Measurements from ENCODE around the gene KPNA1. TPM values are rescaled to one million over a fixed set of nuclear protein-coding genes. Genes with fewer than 3 reads are reported as not detected.

The KPNA1 gene
- total and polyA plus RNA-seq, 2 experiments from 2014 or later = 33.3 to 42.2 TPM

DNA sequence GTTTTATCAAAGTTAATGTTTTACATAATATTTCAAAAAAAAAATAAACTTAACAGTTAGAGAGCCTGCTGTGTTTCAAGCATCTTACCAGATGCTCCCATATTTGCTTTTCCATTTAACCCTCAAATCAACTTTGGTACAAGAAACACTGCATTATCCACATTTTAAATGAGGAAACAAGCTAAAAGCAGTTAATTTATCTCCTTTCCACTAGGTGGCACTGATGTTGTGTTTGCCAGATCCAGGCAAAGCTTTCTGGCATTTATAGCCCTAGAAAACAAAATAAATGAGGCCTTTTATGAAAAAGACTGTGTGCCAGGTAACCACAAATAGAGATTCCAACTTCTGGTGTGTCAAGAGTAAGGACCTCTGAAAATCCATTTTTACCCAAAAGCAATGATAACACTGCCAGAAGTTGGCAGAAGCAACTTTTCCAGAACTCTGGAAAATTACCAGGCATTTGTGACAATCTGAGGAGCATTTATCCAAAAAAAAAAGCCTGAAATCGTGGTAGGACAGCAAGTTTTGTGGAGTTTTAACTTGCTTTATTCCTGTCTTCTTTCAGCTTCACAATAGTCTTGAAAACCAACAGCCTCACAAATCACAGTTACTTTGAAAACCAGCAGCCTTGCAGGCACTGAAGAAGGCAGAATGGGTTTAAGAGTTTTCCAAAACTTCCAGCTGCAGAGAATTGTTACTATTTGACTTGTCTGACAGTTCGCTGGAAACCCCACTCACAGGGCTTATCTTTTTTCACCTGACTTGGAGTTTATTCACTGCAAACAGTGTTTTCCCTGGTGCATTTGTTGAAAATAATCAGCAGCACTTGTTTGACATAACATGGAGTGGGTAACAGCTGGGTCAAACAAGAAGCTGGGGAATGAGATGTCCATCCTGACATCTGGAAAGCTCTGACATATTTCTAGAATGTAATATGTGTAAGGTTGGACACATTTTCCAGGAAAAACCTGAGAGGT lies 121.6 kb downstream of the KPNA1 start:
- Histone ChIP-seq H3K27ac (peak overlapping the region; percentile 76), H3K4me1 (ENCODE audit: low read depth) (peaks cover 2% of the 10 kb centered on the region), H3K36me3 (peaks cover 5% of the 10 kb centered on the region), H3K9me3 (ENCODE audit: low read depth) (no peaks in the 10 kb centered on the region), H3K4me3 (no peak overlapping the region), H3K27me3 (no peaks in the 10 kb centered on the region)
- TF ChIP-seq, protein P1, sequence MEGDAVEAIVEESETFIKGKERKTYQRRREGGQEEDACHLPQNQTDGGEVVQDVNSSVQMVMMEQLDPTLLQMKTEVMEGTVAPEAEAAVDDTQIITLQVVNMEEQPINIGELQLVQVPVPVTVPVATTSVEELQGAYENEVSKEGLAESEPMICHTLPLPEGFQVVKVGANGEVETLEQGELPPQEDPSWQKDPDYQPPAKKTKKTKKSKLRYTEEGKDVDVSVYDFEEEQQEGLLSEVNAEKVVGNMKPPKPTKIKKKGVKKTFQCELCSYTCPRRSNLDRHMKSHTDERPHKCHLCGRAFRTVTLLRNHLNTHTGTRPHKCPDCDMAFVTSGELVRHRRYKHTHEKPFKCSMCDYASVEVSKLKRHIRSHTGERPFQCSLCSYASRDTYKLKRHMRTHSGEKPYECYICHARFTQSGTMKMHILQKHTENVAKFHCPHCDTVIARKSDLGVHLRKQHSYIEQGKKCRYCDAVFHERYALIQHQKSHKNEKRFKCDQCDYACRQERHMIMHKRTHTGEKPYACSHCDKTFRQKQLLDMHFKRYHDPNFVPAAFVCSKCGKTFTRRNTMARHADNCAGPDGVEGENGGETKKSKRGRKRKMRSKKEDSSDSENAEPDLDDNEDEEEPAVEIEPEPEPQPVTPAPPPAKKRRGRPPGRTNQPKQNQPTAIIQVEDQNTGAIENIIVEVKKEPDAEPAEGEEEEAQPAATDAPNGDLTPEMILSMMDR (IDR thresholded peaks at IDR 0.05; ENCODE audit: low read depth, low read length) = peak; percentile 68
- DNase-seq (ENCODE audit: low read depth in 1 of 2, low spot score in 1 of 2) = peak; percentile 34 to 72

DNA sequence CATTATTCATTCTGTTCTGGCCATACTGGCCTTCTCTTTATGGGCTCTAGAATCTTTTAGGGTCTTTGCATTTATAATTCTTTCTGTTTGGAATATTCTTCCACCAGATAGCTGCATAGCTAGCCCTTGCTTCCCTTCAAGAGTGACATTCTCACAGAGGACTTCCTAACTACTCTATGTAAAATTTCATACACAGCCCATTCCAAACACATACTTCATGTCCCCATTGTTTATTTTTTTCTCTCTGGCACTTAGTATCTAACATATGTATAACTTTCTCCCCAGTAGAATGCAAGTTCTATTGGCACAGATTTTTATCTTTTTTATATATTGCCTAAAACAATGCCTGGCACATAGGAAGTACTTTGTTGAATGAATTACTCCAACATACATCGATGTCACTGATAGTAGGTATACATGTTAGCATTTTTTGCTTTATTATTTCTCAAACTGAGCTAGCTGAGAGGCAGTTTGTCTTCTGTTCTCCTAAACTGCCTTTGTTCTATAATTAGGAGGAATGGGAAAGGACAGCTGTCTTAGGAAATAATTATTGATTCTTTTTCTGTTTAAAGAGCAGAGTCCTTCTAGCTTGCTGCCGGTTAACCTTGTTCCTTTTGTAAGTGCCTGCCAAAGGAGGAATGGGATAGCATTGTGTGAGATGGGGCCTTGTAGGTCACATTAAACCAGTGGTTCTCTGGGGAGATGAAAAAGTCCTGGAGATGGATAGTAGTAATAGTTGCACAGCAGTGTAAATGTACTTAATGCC lies 122.9 kb downstream of the KPNA1 start:
- TF ChIP-seq, protein P1 (IDR thresholded peaks at IDR 0.05; ENCODE audit: low read depth, low read length) = no peak
- DNase-seq (ENCODE audit: low read depth in 1 of 2, low spot score in 1 of 2) = no peak
- Histone ChIP-seq H3K9me3 (ENCODE audit: low read depth) (no peaks in the 10 kb centered on the region), H3K36me3 (peaks cover 5% of the 10 kb centered on the region), H3K27ac (peak overlapping the region; percentile 53), H3K4me1 (ENCODE audit: low read depth) (peaks cover 2% of the 10 kb centered on the region), H3K27me3 (no peaks in the 10 kb centered on the region), H3K4me3 (no peak overlapping the region)

DNA sequence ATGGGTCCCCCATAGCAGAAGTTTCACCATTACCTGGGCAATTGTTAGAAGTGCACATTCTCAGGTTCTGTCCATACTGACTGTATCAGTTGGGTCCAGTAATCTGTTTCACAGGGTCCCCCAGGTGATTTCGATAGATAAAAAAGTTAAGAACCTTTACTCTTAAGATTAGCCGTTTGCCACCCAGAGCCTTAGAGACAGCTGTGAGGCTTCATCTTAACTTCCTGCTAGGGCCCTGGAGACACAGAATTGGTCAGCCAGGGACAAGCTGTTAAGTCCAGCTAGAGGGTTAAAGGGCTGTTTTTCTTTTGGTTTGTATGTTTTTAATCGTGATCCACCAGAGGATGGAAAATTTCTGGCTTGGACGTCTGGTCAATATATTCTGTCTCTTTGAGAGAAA lies 124.1 kb downstream of the KPNA1 start:
- TF ChIP-seq, protein P1 (IDR thresholded peaks at IDR 0.05; ENCODE audit: low read depth, low read length) = no peak
- DNase-seq (ENCODE audit: low read depth in 1 of 2, low spot score in 1 of 2) = peak in 1 of 2 donors; percentile 9
- no peaks in the 10 kb centered on the region for H3K9me3 ChIP-seq (ENCODE audit: low read depth)
- peaks cover 9% of the 10 kb centered on the region for H3K4me1 ChIP-seq (ENCODE audit: low read depth)
- no peaks in the 10 kb centered on the region for H3K27me3 ChIP-seq
- peaks cover 5% of the 10 kb centered on the region for H3K36me3 ChIP-seq
- H3K4me3 ChIP-seq = no peak overlapping the region
- H3K27ac ChIP-seq = no peak overlapping the region

DNA sequence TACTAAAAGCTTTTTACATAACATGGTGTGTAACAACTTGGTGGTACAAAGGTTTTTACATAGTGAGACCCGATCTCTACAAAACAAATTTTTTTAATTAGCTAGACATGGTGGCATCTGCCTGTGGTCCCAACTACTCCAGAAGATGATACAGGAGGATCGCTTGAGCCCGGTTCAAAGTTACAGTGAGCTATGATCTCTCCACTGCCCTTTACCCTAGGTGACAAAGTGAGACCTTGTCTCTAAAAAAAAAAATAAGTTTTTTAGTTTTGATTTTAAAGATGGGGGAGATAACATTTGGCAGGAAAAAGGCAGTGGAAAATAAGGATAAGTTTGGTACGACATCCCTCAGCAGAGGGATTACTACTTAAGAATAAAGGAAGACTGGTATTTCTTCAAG lies 124.8 kb downstream of the KPNA1 start:
- H3K9me3 ChIP-seq (ENCODE audit: low read depth) = no peaks in the 10 kb centered on the region
- no peaks in the 10 kb centered on the region for H3K27me3 ChIP-seq
- no peak overlapping the region for H3K4me3 ChIP-seq
- TF ChIP-seq, protein P1 (IDR thresholded peaks at IDR 0.05; ENCODE audit: low read depth, low read length) = no peak
- peaks cover 11% of the 10 kb centered on the region for H3K4me1 ChIP-seq (ENCODE audit: low read depth)
- no peak for DNase-seq (ENCODE audit: low read depth in 1 of 2, low spot score in 1 of 2)
- H3K27ac ChIP-seq = no peak overlapping the region
- H3K36me3 ChIP-seq = peaks cover 5% of the 10 kb centered on the region

DNA sequence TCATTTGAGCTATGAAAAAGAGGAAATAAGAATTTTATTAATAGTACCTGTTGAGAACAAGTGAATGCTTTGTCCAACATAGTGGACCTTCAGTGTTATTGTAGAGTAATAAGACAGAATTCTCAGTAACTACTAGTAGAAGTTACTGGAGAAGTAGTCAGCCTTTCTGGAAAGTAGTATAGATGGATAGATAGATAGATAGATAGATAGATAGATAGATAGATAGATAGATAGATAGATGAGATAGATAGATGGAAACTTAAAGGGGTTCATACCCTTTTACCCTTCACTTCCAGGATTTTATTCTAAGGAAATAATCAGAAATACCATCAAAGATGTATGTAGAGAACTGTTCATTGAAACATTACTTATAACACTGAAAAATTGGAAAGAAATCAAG lies 125.5 kb downstream of the KPNA1 start:
- Histone ChIP-seq H3K27me3 (no peaks in the 10 kb centered on the region), H3K27ac (no peak overlapping the region), H3K4me1 (ENCODE audit: low read depth) (peaks cover 11% of the 10 kb centered on the region), H3K9me3 (ENCODE audit: low read depth) (no peaks in the 10 kb centered on the region), H3K4me3 (no peak overlapping the region), H3K36me3 (peaks cover 5% of the 10 kb centered on the region)
- DNase-seq (ENCODE audit: low read depth in 1 of 2, low spot score in 1 of 2) = no peak
- TF ChIP-seq, protein P1 (IDR thresholded peaks at IDR 0.05; ENCODE audit: low read depth, low read length) = no peak

All from cardiac muscle cell (in vitro differentiated cells and primary cell).